ENCODE measurements around the gene HSD17B3. TPM values are rescaled to one million over a fixed set of nuclear protein-coding genes. Genes with fewer than 3 reads are reported as not detected.

The HSD17B3 gene
- total and polyA plus RNA-seq, 4 donors, result 0.37 to 4.4 (median 0.41) TPM; not detected in 1

- 86 to 93% methylated on average over 2 of the region's 2 CpGs for WGBS, 2 donors
- H3K9me3 ChIP-seq (ENCODE audit: control insufficient read depth in 4 of 4, insufficient read depth in 3 of 4, low read length in 3 of 4), result peaks cover 0 to 2% (median 0%) of the 10 kb centered on the region in 4 donors
- no peak overlapping the region for H3K27ac ChIP-seq (ENCODE audit: low read depth in 1 of 2, low read length in 1 of 2)
- H3K4me3 ChIP-seq, result no peak overlapping the region
- peaks cover 0 to 11% (median 0%) of the 10 kb centered on the region in 5 donors for H3K4me1 ChIP-seq (ENCODE audit: control insufficient read depth in 5 of 5, insufficient read depth in 5 of 5, low read length in 5 of 5)
- no peaks in the 10 kb centered on the region for H3K27me3 ChIP-seq (ENCODE audit: control insufficient read depth in 3 of 3, insufficient read depth in 3 of 3, low read length in 2 of 3)
- ATAC-seq (ENCODE audit: insufficient read depth, low FRiP score), result no peak
- DNase-seq, result no peak
- H3K36me3 ChIP-seq (ENCODE audit: control insufficient read depth in 4 of 4, insufficient read depth in 4 of 4, low read length in 4 of 4), result no peaks in the 10 kb centered on the region
- no peak overlapping the region for H3K9ac ChIP-seq (ENCODE audit: insufficient read depth in 1 of 2, low read length in 2 of 2)
- no peak for TF ChIP-seq CTCF (IDR thresholded peaks at IDR 0.05; ENCODE audit: control extremely low read depth, extremely low read depth)
Measured at GRCh38 chr9:96289392-96289791, 12.6 kb downstream of the HSD17B3 start.

- no peaks in the 10 kb centered on the region for H3K27me3 ChIP-seq (ENCODE audit: control insufficient read depth in 3 of 3, insufficient read depth in 3 of 3, low read length in 2 of 3)
- peaks cover 0 to 3% (median under 1%) of the 10 kb centered on the region in 4 donors for H3K9me3 ChIP-seq (ENCODE audit: control insufficient read depth in 4 of 4, insufficient read depth in 3 of 4, low read length in 3 of 4)
- no peak overlapping the region for H3K4me3 ChIP-seq
- 84 to 87% methylated on average over 6 of the region's 6 CpGs for WGBS, 2 donors
- no peak overlapping the region for H3K27ac ChIP-seq (ENCODE audit: low read depth in 1 of 2, low read length in 1 of 2)
- no peak overlapping the region for H3K9ac ChIP-seq (ENCODE audit: insufficient read depth in 1 of 2, low read length in 2 of 2)
- H3K36me3 ChIP-seq (ENCODE audit: control insufficient read depth in 4 of 4, insufficient read depth in 4 of 4, low read length in 4 of 4), result no peaks in the 10 kb centered on the region
- ATAC-seq (ENCODE audit: insufficient read depth, low FRiP score) (no peak), DNase-seq (no peak)
- no peaks in the 10 kb centered on the region for H3K4me1 ChIP-seq (ENCODE audit: control insufficient read depth in 5 of 5, insufficient read depth in 5 of 5, low read length in 5 of 5)
- no peak for TF ChIP-seq CTCF (IDR thresholded peaks at IDR 0.05; ENCODE audit: control extremely low read depth, extremely low read depth)
Measured at GRCh38 chr9:96281641-96282040, 20.3 kb downstream of the HSD17B3 start.

GRCh38 chr9:96279932-96280331, 22.0 kb downstream of the HSD17B3 start:
- 74 to 89% methylated on average over 8 of the region's 8 CpGs for WGBS, 2 donors
- peak; percentile 72 to 77 (median 72) for DNase-seq

More at GRCh38 chr9:96279932-96280331, 22.0 kb downstream of the HSD17B3 start:
- Histone ChIP-seq H3K4me1 (ENCODE audit: control insufficient read depth in 5 of 5, insufficient read depth in 5 of 5, low read length in 5 of 5) (no peaks in the 10 kb centered on the region), H3K9ac (ENCODE audit: insufficient read depth in 1 of 2, low read length in 2 of 2) (no peak overlapping the region), H3K36me3 (ENCODE audit: control insufficient read depth in 4 of 4, insufficient read depth in 4 of 4, low read length in 4 of 4) (no peaks in the 10 kb centered on the region), H3K27ac (ENCODE audit: low read depth in 1 of 2, low read length in 1 of 2) (no peak overlapping the region), H3K9me3 (ENCODE audit: control insufficient read depth in 4 of 4, insufficient read depth in 3 of 4, low read length in 3 of 4) (peaks cover 0 to 5% (median 3%) of the 10 kb centered on the region in 4 donors), H3K27me3 (ENCODE audit: control insufficient read depth in 3 of 3, insufficient read depth in 3 of 3, low read length in 2 of 3) (no peaks in the 10 kb centered on the region), H3K4me3 (no peak overlapping the region)
- no peak for ATAC-seq (ENCODE audit: insufficient read depth, low FRiP score)
- no peak for TF ChIP-seq CTCF (IDR thresholded peaks at IDR 0.05; ENCODE audit: control extremely low read depth, extremely low read depth)
